DND-41 (cell line): Measurements from ENCODE around the gene PHLDA1.
A peak's percentile ranks its signal among the peaks of the same experiment; 100 is the strongest.

ENCODE experiments used
- CTCF ChIP-seq: IDR thresholded peaks from 2 replicates; pipeline ENCODE4 v1.5.1; 2012; ENCODE audit warnings: borderline replicate concordance, low read length, moderate library complexity, mild to moderate bottlenecking; ENCODE audit not compliant: poor library complexity, severe bottlenecking; ENCODE audit errors: extremely low read depth
- EZH2 ChIP-seq: IDR thresholded peaks from 3 replicates; pipeline ENCODE4 v1.6.1; 2012; ENCODE audit warnings: borderline replicate concordance, low read depth, mild to moderate bottlenecking, moderate library complexity, low read length, inconsistent platforms; ENCODE audit not compliant: severe bottlenecking

DNA sequence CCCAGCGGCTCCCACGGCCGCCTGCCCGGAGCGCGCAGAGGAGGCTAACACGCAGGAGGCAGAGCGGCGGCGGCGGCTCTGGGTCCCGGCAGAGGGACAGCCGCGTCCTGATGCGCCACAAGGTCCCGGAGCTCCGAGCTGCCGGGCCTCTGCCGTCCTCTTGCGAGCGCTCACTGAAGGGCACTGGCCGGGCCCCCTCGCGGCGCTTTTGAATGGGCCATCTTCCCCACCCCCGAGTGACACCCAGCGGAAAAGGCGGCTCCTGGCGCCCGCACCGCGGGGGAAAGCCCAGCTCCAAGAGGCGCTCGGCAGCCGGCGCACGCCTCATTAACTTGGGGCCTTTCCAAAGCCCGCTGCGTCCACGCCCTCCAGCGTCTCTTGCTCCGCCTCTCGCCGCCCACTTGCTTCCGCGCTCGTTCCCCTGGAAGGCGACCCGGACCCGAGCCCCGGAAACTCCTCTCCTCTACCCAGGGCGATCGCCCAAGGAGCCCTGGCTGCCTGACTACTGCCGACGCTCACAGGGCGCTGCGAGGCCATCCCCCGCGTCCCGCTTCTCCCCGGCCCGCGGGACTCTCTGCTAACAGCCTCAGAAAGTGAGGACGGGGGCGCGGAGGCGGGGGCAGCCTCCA is at the start of gene PHLDA1:
- TF ChIP-seq CTCF = peak; percentile 62
- TF ChIP-seq EZH2 = no peak
